GM18519 (cell line): Measurements from ENCODE around the gene RIC3.

Experiments used
- ATAC-seq: cut with Tn5 transposase; IDR thresholded peaks from one replicate; pipeline ENCODE4 v1.9.1; 2021; ENCODE audit warnings: mild to moderate bottlenecking, moderate library complexity; ENCODE audit not compliant: unreplicated experiment, low FRiP score

The RIC3 gene

DNA sequence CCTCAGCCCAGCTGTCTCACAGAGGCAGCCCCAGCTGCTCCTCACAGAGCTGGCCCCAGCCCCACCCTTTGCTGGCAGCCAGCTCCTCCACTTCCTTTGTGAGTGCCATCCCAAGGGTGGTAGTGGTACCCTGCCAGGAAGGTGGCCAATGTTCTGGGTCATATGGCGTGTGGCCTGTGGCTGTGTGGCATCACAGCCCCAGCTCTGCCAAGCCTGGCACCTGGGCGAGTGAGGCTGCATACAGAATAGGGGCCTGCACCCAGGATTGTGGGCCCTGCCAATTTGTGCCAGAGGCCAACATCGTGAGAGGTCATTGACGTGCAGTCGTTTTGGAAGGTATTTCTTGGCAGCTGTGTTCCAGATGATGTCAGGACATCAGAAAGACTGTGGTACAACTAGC lies 77.1 kb downstream of the RIC3 start:
- no peak for ATAC-seq

DNA sequence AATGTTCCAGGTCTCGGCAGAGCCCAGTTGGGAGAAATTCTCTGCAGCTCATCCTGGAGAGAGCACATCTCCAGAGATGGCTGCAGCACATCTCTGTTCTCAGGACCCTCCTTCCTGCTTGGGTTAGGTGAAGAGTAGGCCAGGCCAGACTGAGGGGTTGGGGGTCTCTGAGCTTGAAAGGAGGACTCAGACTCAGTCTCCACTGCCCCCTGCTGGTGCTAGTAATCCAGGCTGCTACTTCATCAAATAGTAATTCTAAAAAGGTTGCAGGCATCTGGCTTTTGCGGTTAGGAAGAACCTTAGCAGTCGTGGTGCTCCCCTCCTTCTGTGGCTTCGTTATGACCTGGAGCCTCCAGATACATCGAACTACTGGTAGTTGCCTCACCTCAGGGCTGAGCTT lies 78.1 kb downstream of the RIC3 start:
- ATAC-seq: no peak

DNA sequence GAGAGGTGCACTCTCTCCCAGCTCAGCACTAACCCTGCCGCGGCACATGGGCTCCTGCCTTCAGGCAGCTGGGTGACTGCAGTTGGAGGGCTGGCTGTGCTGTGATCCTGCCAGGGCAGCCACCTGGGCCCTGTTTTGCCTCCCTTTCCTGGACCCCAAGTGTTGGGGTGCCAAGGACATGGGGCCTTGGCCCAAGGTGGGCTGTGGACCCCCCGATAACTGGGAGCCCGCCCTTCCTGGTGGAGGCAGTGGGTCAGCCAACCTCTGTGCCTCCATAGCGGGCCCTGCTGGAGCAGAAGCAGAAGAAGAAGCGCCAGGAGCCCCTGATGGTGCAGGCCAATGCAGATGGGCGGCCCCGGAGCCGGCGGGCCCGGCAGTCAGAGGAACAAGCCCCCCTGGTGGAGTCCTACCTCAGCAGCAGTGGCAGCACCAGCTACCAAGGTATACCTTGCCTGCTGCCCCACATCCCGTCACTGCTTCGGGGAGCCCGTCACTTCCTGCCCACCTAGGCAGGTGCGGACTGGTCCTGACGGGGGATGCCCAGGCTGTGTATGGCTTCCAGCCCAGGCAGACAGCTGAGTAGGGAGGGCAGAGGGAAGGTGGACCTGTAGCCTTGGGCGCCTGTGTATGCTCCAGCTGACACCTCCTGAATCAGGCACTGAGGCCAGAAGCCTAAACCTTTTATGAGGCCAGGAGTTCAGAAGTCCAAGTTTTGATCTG lies 78.9 kb downstream of the RIC3 start:
- no peak for ATAC-seq

DNA sequence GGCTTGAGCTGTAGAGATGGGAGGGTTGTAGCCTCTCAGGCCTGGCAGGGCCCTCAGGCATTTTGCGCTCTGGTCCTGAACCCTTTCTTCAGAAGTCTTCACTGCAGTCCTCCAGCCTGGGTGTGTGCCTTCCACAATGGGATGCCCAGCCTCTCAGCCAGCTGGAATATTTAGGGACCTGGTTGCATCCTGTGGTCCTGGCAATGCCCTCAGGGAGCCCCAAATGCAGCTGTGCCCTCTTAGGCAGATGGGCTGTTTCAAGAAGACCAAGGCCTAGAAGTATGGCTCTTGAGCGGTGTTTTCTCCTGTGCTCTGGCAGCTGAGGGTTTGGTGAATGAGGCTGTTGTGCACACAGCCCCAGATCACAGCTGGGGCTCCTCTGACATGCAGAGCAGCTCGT lies 81.1 kb downstream of the RIC3 start:
- ATAC-seq: no peak

DNA sequence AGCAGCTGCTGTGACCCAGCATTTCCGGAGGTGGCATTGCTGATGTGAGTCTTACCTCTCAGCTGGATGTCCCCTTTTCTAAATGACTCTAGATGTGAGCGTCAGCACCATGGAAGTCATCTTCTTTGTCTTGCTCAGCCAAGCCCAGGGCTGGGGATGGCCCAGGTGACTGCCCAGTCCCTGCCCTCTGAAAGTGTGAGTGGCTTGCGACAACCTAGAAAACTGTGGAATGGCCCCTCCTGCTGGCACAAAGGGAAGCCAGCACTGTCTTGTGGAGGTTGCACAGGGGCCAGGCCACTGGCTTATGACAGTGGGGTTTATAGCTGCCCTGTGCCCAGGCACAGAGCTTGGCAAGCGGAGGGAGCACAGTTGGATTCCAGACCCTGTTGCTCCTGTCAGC lies 81.6 kb downstream of the RIC3 start:
- ATAC-seq: no peak

DNA sequence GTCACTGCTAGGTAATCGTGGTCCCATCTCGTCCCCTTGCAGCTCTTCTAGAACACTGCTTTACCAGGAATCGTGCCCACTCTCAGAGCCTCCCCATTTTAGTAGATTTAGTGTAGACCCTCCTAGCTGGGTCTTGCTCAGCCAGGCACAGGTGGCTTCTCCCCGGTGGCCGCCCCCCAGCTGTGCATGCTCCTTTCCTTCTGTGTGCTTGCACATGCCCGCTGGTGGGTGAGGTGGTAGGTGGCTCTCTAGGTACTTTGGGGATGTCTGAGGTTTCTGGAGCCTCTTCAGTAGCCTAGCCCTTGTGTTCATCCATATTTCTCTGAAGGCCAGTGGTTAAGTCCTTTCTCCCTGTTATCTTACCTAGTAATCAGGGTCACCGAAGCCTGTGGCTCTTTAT lies 82.3 kb downstream of the RIC3 start:
- ATAC-seq: no peak

DNA sequence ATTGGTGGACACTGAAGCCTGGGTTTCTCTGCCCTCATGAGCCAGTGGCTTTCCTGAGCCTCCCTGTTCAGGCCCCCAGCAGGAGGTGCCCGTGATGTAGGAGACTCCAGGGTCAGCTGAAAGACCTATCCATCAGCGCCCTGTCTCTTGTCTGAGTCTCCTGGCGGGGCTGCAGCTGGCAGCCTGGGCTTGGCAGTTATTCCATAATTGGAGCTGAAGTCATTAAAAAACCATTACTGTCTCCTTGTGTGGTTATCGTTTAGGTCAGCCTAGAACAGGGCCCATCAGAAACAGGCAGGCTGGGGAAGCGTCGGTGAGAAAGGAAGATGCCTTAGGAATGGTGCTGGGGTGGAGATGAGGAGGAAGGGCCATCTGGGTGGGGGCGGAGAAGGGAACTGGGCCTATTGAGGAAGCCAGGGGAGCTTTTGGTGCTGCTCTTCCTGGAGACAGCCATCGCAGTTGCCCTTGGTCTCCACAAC lies 82.8 kb downstream of the RIC3 start:
- no peak for ATAC-seq

DNA sequence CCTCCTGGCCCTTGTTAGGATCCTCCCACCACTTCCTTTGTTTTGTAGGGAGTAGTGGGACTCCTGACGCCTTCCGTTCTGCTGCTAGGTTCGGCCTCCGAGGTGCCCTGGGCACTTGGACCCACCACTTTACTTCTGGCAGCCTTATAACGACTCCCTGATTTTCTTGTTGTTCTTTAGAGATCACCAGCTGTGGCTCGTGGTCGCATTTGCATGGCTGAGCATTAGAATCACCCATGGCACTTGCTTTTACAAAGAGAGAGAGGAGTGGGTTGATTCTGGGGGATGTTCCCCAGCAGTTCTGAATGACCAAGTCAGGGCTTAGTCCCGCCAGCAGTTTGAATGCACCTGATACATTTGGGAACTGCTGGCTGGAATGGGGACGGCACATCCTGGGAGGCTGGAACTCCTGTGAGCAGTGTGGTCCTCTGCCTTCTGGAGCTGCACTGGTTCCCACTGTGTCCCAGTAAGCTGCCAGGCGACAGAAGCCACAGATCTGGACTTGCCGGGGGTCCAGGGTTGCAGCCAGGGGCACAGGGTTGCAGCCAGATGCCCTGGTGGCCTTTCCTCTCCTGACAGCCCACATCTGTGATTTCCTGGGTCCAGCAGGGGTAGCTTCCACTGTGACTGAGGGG lies 83.7 kb downstream of the RIC3 start:
- ATAC-seq: no peak

DNA sequence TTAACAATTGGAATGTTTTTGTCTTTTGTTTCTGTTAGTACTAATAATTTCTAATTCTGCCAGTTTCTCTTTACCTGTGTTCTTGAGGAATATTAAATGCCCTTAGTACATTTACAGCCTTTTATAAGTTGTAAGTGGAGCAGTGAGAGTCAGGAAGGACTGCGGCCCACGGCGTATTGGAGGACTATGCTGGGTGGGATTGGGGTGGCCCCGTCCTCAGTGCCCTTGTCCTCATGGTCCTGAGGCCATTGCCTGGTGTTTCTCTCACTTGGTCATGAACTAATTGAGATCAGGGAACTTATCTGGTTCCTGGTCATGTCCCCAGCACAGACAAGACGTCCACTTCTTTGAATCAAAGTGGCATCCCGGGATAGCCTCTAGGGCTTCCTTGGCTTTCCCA lies 84.5 kb downstream of the RIC3 start:
- ATAC-seq: no peak

DNA sequence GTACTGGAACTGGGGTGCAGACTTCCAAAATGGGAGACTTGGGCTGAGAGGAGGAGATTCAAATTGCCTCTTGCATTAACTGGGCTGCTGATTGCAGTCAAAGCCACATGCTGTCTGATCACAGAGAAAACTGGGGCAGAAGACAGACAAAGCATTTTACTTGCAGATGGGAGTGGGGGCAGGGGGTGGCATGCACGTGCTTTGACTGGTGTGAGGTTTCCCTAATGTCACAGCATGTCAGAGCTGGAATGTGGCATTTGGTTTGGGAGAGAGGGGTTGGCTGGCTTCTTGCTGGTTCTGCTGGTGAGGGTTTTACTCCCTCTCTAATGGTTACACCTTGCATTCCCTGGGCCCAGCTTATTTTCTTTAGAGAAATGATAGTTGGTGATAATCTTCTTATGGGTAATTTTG lies 84.9 kb downstream of the RIC3 start:
- ATAC-seq: no peak

DNA sequence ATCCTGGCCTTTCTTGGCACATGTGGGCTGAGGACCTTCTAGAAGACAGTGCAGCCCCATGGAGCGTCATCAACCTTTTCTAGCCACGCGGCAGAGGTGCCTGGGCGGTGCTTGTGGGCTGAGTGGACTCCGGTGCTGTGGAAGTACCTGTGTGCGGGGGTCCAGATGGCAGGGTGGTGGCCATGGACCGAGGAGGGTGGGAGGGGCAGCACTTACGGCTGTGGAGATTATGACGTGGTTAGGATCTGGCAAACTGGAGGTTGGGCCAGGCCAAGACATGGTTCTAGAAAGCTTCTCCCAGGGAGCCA lies 85.8 kb downstream of the RIC3 start:
- no peak for ATAC-seq

DNA sequence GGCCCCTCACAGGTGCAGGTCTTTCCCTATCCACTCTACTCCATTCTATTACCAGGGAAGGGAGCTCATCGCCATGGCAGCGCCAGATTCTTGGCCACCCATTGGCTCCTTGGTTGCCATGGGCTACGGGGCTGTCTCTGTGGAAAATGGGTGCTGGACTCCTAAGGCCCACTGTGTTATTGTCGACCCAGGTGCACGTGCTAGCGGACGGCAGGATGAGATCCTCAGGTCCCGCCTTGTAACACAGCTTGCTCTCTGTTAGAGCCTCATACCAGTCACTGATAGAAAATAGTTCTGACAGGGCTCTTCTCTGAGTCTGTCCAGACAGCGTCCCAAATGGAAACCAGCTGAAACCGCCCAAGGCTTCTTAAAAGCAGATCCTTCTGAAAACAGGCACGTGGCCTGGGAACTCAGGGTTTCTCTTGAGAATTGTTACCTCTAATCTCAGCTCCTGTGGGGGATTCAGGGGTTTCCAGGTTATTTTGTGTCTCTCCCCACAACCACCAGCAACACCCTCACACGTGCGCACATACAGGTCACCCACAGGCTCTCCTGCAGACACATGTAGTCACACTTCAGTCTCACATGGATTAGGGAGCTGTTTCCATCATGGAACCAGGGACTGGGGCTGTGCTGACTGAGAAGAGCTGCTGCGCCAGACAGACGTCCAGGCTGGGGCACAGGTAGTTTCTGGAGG lies 86.3 kb downstream of the RIC3 start:
- ATAC-seq: no peak

DNA sequence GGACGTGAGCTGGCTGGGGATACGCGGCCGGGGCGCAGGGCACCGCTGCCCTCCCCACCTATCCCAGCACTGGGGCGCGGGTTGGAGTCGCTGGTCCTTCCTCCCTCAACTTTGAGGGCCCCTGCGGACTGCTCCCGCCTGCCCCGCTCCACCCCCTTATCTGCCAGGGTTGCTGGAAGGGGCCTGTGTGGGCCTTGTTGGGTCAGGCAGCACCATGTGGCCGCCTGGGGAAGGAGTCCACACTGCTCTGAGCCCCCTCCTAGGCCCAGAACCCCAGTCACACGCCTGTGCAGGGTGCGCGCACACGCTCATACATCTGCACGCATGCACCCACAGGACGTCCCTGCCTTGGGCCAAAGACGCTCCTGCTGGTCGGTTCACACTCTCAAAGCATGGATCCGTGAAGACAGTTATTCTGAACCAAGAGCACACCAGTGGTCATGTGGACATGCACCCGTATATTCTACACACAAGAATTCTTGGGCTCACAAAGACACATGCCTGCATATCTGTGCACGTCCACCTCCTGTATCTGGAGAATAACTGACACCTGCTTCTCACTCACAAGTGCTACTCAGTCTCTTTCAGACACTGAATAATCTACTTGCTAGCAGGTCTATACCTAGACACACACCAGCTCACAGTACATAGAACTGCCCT lies 87.1 kb downstream of the RIC3 start:
- ATAC-seq: no peak

DNA sequence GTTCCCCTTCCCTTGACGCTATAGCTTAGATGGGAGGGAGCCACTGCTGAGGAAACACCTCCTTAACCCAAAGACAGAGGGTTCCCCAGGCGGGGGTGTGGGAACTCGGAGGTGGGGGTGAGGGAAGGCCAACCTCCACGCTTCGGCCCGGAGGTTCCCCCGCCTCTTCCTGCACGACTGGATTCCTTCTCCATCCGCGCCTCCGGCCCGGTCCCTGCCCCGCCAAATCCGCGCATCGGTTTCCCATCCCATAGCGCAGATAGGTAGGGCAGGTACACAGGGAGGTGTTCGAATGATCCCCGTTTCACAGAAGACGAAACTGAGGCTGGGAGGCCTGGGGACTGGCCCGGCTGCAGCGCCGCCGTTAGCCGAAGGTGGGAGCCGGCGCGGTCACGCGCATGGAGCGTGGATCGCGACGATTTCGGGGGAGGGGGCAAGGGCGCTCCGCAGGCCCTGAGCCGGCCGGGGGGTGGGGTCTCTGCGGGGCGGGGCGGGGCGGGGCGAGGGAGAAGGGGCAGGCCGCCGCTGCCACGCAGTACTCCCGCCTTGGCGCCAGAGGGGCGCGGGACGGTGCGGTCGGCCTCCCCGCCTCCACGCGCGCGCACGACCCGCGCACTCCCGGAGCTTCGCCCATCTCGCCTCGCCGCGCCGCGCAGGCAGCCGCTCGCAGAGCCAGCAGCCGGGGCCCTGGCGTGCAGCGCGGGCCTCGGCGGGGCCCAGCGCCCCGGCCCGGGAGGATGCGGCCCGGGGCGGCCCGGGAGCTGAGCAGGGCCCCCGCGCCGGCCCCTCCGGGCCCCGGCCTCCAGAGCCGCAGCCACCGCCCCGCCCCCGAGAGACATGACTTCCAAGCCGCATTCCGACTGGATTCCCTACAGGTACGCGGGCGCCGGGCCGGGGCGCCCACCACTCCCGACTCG lies 87.9 kb downstream of the RIC3 start, which contains the start of gene TUB:
TSS of gene TUB (plus strand) at position 538 of the 917 bp plus-strand sequence. CDS start at position 838, 300 bp downstream.
- ATAC-seq: no peak

DNA sequence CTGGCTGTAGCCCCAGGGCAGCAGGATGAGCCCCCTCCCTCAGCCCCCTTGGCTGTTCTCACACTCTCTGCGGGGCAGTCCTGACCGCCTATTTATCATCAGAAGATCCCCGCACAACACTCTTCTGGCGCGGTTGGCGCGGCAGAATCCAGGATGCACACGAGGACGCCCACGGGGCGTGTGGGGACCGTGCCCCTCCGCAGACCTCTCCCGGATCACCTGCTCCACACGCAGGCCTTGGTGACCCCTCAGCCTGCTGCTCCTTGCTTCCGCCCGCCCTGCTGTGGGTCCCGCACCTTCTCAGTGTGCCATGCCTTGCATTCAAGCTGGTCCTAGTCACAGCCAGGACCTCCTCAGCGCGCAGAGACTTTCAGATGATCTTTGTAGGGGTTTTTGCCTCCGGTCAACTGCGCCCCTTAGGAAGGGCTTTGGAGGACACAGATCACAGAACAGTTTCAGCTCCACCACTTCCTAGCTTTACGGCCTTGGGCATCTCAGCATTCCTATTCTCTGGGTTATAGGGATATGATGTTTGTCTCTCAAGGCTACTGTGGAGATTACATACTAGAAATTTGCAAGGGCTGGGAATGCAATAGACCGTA lies 88.7 kb downstream of the RIC3 start:
- ATAC-seq: no peak

DNA sequence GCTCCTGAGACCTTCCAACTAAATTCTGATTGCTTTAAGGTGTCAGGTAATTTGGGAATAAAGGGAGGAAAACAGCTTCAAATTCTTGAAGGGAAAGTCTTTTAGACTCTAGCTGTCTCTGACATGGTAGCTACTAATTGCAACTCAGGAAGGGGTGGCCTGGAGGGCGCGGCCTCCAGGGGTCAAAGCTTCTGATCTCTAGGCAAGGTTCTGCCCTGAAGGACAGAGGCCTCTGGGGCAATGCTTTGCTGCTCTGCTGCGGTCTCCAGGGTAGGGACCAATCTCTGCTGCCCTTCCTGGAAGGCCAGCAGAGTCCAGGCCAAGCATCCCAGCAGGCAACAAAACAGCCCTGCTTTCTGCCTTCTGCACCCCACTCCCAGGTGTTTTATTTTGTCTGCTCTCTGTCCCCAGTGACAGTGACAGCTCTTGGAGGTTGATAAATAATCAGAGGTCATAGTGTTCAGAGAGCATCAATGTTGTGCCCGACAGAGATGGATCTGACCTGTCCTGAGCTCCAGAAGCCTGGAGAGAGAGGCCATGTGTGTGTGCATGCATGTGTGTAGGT lies 89.6 kb downstream of the RIC3 start:
- no peak for ATAC-seq

DNA sequence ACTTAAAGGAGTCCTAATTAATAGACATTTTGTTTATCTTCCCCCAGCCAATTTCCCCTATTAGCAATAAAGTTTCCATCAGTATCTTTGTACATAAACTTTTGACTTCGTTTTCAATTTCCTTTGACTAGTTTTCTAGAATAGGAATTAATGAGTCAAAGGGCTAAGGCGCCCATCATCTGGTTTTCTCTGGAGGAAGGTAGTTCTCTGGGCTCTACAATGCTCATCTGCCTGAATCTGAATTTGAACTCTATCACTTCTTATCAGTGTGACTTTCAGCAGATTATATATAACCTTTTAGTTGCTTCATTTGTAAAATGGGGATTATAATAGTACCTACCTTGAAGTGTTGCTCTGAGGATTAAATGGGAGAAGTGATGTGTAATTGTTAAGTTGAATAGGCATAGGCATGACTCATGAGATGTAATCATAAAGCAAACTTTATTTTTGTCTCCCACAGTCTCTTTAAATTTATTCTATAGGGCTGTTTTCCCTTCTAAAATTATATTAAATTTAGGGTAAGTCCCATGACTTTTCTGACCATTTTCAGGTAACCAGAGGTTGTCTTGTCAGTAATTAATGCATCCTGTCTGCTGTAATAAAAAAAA lies 93.6 kb downstream of the RIC3 start:
- ATAC-seq: no peak

DNA sequence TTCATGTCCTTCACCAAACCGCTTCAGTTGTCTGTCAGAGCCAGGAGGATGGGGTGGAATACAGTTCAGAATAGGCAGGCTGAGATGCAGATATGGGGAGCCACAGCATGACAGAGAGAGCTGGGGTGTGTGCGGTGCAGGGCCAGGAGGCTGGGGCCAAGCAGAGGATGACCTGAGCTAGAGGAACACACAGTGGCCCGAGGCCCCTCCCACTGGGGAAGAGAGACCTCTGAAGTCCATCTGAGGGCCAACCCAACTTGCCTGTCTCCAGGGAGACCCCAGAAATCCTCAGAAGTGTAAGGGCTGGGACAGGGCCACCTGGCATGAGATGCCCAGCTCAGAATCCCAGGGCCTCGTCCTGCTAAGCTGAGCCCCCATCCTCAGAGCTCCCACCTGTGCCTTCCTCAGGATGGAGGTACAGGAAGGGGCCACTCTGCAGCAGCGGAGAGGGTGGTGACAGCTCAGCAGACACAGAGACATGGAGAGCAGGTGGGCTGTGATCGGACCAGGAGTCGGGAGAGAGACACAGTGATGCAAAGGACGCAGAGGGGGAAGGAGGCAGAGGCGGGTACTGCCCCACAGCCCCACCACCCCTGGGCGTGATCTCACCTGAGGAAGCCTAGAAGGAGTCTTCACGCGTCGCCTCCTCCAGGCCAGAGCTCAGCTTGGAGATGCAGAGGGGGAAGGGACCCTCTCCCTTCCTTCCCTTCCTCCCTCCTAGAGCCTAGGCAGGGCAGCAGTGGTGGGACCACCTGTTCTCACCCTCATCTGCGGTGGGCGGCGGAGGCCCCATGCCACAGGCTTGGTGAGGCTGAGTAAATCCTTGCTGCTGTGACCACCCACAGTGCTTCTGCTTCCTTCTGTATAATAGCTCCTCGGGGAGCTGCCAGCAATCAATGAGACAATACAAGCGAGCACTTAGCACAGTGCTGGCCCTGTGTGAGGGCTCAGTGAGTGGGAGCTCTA lies 96.9 kb downstream of the RIC3 start:
- no peak for ATAC-seq
